ENCODE results near the gene TANGO6. TPM values are rescaled to one million over a fixed set of nuclear protein-coding genes. Genes with fewer than 3 reads are reported as not detected.

The TANGO6 gene
- total RNA-seq, 2 donors from 2014 or later, result 6.4 to 10.9 TPM

DNA sequence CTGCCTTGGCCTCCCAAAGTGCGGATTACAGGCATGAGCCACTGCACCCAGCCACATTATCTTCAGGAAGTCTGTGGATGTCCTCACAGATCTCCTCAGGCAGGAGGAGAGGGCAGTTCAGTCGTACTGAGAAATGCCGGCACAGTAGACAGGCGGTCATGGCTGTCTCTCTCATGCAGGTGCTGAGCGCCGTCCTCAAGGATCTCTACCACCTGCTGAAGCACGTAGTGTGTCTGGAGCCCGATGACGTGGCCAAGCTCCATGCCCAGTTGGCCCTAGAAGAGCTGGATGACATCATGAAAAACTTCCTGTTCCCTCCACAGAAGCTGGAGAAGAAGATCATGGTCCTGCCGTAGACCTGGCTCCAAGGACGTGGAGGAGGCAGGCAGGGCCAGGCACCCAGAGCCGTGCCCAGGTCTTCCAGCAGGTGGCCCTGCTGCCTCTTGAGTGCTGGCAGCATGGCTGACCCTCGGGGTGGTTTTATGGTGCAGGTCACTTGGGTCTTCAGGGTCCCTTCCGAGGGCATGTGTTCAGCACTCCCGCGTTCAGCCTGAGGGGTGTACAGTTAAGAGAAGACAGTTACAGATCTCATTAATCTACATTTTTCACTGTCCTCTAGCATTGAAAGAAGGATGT lies 240.1 kb downstream of the TANGO6 start:
- TF ChIP-seq CTCF (IDR thresholded peaks at IDR 0.05), result no peak
- Histone ChIP-seq H3K4me3 (no peak overlapping the region), H3K27ac (no peak overlapping the region), H3K36me3 (no peaks in the 10 kb centered on the region), H3K9me3 (no peaks in the 10 kb centered on the region), H3K27me3 (no peaks in the 10 kb centered on the region), H3K4me1 (peaks cover 0 to 7% of the 10 kb centered on the region in 2 donors)
- DNase-seq (ENCODE audit: low spot score), result no peak

DNA sequence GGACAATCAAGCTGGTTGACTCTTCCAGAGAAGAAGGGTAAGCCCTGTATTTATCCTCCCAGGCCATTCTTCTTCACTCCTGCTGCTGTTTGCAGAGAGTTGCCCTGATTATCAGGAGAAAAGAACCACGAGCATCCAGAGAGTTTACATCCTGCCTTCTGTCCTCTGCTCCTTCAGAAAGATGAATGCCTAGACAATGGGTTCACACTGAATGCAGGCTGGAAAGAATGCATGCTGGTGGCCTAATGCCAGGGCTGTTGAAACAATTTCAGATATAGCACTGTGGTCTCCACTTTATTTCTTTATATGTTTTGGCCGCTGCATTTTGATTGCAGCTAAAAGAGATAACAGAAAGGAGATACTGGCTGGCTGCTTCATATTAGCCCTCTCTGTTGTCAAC lies 241.0 kb downstream of the TANGO6 start:
- no peak for DNase-seq (ENCODE audit: low spot score)
- no peak overlapping the region for H3K27ac ChIP-seq
- no peak for TF ChIP-seq CTCF (IDR thresholded peaks at IDR 0.05)
- H3K9me3 ChIP-seq, result no peaks in the 10 kb centered on the region
- H3K4me1 ChIP-seq, result peaks cover 0 to 7% of the 10 kb centered on the region in 2 donors
- no peak overlapping the region for H3K4me3 ChIP-seq
- H3K36me3 ChIP-seq, result no peaks in the 10 kb centered on the region
- no peaks in the 10 kb centered on the region for H3K27me3 ChIP-seq

GRCh38 chr16:69085032-69085695 lies 241.8 kb downstream of the TANGO6 start:
- no peaks in the 10 kb centered on the region for H3K27me3 ChIP-seq

GRCh38 chr16:69087161-69087581 lies 243.8 kb downstream of the TANGO6 start:
- TF ChIP-seq CTCF (IDR thresholded peaks at IDR 0.05), result no peak
- H3K27ac ChIP-seq, result no peak overlapping the region
- H3K4me1 ChIP-seq, result peaks cover 0 to 7% of the 10 kb centered on the region in 2 donors
- H3K9me3 ChIP-seq, result no peaks in the 10 kb centered on the region
- H3K36me3 ChIP-seq, result no peaks in the 10 kb centered on the region
- no peak overlapping the region for H3K4me3 ChIP-seq
- H3K27me3 ChIP-seq, result no peaks in the 10 kb centered on the region
- DNase-seq (ENCODE audit: low spot score), result no peak

More at GRCh38 chr16:69085032-69085695, 241.8 kb downstream of the TANGO6 start:
- TF ChIP-seq CTCF (IDR thresholded peaks at IDR 0.05), result no peak
- H3K27ac ChIP-seq, result no peak overlapping the region
- no peak overlapping the region for H3K4me3 ChIP-seq
- no peak for DNase-seq (ENCODE audit: low spot score)
- H3K36me3 ChIP-seq, result no peaks in the 10 kb centered on the region
- no peaks in the 10 kb centered on the region for H3K9me3 ChIP-seq
- H3K4me1 ChIP-seq, result peaks cover 0 to 7% of the 10 kb centered on the region in 2 donors

DNA sequence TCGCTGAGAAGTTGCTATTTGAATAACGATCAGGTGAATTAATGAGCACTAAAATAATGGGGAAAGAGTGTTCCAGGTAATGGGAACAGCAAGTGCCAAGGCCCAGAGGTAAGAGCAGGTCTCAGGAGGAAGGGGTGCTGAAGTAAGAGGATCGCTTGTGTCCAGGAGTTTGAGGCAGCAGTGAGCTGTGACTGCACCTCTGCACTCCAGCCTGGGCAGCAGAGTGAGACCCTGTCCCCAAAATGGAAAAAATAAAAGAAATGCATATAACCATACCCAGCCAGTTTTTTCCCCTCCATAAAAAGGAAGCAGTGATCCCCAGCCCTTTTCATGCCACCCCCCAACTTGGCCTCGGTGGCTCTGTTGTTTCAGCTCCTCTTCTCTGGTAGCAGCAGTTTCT lies 245.4 kb downstream of the TANGO6 start:
- Histone ChIP-seq H3K36me3 (no peaks in the 10 kb centered on the region), H3K27me3 (no peaks in the 10 kb centered on the region), H3K4me1 (peaks cover 0 to 7% of the 10 kb centered on the region in 2 donors), H3K9me3 (no peaks in the 10 kb centered on the region), H3K4me3 (no peak overlapping the region), H3K27ac (no peak overlapping the region)
- no peak for DNase-seq (ENCODE audit: low spot score)
- TF ChIP-seq CTCF (IDR thresholded peaks at IDR 0.05), result no peak

Data from right atrium auricular region (tissue), 2 donors.